HUES6 (cell line): ENCODE results near the gene ANKRD6.

ENCODE experiments used
- H3K27ac ChIP-seq: 2 replicates; pipeline ENCODE4 v1.7.0; 2013; ENCODE audit warnings: low read depth, mild to moderate bottlenecking, low read length, inconsistent platforms
- H3K27me3 ChIP-seq: 2 replicates; pipeline ENCODE4 v1.6.1; 2013; ENCODE audit warnings: low read length; ENCODE audit not compliant: control insufficient read depth, insufficient read depth
- H3K36me3 ChIP-seq: 2 replicates; pipeline ENCODE4 v1.6.1; 2013; ENCODE audit warnings: low read length; ENCODE audit not compliant: control insufficient read depth, insufficient read depth
- H3K4me1 ChIP-seq: 2 replicates; pipeline ENCODE4 v1.6.1; 2013; ENCODE audit warnings: low read length; ENCODE audit not compliant: control insufficient read depth, insufficient read depth
- H3K4me3 ChIP-seq: 2 replicates; pipeline ENCODE4 v1.5.1; 2013; ENCODE audit warnings: low read depth, low read length
- H3K9ac ChIP-seq: one replicate; pipeline ENCODE4 v1.6.1; 2013; ENCODE audit warnings: mild to moderate bottlenecking, low read length
- H3K9me3 ChIP-seq: 2 replicates; pipeline ENCODE4 v1.6.1; 2013; ENCODE audit warnings: low read depth, low read length; ENCODE audit not compliant: control insufficient read depth, insufficient read depth

Gene ANKRD6

DNA sequence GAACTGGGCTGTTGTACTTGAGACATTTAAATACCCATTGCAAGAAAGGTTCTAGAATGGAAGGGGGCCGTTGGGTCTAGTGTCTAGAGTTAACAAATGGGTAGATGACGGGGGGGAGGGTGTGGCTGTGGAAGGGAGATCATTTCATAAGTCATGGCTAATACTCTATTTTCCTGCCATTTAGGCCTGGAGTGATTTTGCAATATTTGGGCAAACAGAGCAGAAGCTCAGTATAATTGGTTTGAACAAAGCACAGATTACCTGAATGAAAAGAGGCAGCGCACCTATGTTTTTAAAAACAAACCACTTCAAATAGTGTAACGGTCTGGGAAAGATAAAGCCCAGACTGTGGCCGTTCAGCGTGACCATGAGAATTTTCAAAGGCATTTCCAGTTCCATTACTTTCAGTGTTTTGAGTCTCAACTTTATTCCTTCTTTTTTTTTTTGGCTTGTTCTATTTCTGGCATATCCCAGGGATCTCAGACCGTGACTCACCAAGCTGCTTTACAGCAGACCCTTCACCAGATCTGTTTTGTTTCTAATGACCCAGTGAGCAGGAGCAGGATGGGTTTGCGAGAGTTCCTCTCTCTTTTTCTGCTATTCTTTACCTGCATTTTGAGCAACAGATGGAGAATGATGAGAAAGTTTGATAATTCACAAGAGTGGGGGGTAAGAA lies 131.9 kb downstream of the ANKRD6 start:
- H3K4me3 ChIP-seq, result no peak overlapping the region
- H3K27me3 ChIP-seq, result no peaks in the 10 kb centered on the region
- H3K9ac ChIP-seq, result no peak overlapping the region
- no peaks in the 10 kb centered on the region for H3K36me3 ChIP-seq
- H3K9me3 ChIP-seq, result no peaks in the 10 kb centered on the region
- H3K4me1 ChIP-seq, result peaks cover 12% of the 10 kb centered on the region
- no peak overlapping the region for H3K27ac ChIP-seq

DNA sequence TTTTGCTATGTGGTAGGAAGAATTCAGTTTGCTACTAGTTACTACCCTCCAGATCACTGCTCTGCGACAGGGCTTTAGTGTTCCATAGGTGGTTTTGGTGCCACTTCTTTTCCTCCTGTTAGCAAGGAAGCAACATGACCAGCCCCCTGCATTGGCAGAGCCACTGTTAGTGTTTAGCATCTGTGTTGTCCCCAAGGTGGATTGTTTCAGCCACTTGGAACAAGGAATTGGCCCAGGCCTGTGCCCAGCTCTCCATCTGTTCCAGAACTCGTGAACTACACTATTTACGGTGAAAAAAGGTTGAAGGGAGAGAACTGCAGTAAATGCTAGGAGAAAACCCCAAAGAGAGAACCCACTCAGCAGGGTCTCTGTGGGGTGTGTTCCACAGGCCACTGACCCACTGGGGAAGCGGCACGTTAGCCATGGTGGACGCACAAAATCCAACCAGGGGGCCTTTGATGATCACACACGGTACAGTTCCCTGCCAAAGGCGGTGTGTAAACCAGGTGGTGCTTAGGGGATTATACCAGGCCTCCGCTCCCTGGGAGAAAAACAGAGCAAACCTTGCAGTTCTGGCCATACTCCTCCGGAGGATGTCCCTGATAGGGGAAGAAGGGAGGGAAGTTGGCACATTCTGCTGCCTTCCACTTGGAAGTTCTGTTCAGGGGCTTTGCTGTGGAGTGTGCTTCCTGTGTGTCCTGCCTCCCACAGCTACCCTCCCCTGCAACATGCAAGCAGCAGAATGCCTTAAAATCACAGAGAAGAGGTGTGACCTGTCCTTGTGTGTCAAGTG lies 133.3 kb downstream of the ANKRD6 start:
- Histone ChIP-seq H3K4me3 (no peak overlapping the region), H3K9ac (no peak overlapping the region), H3K27ac (no peak overlapping the region), H3K9me3 (no peaks in the 10 kb centered on the region), H3K4me1 (peaks cover 12% of the 10 kb centered on the region), H3K36me3 (no peaks in the 10 kb centered on the region), H3K27me3 (no peaks in the 10 kb centered on the region)

DNA sequence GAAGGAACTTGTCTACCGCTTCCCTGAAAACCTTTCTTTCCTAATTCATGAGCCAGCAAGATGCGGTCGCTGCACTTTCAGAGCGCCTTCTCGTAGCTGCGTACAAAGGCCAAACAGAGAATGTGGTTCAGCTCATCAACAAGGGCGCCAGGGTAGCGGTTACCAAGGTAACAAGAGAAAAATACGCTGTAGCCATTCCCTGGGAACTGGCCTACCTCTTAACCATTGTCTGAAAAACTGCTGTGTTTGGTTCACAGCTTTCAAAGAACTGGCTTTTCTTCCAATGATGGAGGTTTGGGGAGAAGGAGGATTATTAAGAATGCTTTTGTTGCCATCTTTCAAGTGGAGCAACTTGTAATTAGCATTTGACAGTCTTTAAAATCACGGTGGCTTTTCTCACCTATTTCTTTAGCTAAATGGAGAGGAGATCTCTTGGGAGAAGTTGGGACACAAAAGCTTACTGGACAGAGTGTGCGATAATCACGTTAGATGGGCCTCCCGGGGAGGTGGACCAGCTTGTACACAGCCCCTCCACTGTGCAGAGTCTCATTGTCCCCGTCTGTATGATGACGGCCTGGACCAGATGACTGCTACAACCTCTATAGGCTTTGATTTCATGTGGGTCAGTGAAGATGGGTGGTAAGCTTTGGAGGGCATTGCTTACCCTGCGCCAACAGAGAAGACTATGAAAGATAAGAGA lies 134.1 kb downstream of the ANKRD6 start:
- H3K4me3 ChIP-seq, result no peak overlapping the region
- H3K9me3 ChIP-seq, result no peaks in the 10 kb centered on the region
- no peaks in the 10 kb centered on the region for H3K27me3 ChIP-seq
- no peaks in the 10 kb centered on the region for H3K36me3 ChIP-seq
- peaks cover 8% of the 10 kb centered on the region for H3K4me1 ChIP-seq
- H3K9ac ChIP-seq, result no peak overlapping the region
- H3K27ac ChIP-seq, result no peak overlapping the region

DNA sequence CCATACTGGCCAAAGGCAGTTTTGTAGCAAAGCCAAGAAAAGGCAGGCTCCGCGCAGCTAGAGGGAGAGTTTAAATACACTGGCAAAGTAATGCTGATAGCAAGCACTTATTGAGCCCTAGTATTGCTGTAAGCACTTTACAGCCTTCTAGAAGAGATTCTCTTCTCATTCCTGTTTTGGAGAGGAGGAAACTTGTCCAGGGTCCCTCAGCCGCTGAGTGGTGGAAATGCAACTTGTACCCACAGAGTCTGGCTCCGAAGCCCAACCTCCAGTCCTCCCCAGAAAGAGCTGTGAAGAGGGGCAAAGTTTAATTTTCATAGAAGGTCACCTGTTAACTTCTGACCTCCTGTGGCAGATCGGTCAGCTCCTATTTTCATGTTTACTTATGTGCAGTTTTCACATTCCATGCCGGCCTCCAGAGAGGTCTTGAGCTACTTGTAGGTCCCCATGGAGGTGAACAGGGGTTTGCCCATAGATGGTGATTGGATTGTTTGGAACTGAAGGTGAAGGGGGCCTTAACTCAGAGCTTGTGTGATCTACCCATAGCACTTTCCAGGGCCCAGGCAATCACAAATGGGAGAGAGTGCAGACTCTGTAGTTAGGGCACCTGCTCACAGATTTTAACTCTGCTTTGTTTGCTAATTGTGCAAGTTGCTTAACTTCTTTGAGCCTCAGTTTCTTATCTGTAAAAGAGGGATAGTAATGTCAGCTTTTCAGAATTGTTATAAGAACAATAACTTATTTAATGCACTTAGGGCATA lies 134.9 kb downstream of the ANKRD6 start:
- no peaks in the 10 kb centered on the region for H3K27me3 ChIP-seq
- no peak overlapping the region for H3K4me3 ChIP-seq
- no peaks in the 10 kb centered on the region for H3K9me3 ChIP-seq
- peaks cover under 1% of the 10 kb centered on the region; the same call in 1 of the 2 replicates for H3K4me1 ChIP-seq
- no peaks in the 10 kb centered on the region for H3K36me3 ChIP-seq
- H3K27ac ChIP-seq, result no peak overlapping the region
- no peak overlapping the region for H3K9ac ChIP-seq

DNA sequence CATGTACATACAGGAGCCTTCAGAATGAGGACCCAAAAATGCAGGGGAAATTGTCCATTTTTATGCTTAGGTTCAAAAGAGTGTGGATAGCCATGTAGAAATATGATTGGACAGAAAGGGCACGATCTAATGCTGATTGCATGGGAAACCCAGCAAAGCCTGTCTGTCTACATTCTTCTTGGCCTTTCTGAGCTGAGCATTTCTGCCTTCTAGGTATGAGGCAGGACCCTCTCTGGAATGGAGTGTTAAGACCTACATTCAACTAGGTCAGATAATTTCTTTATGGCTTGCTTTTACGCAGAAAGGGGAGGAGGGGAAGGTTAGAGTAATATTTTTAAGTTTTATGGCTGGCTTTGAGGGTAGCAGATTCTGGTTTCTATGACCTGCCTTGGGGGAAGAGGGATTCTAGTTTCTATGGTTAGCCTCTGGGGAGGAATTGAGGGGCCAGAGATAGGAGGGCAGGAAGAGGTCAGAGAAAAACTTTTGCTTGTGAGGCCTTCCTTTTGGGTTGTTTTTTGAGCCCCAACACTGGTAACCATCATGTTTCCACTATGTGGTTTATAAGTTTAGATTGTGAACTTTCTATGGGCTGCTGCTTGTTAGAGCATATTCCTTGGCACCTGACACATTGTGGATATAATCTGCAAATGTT lies 142.1 kb downstream of the ANKRD6 start:
- Histone ChIP-seq H3K27me3 (no peaks in the 10 kb centered on the region), H3K4me1 (no peaks in the 10 kb centered on the region), H3K27ac (no peak overlapping the region), H3K36me3 (no peaks in the 10 kb centered on the region), H3K9me3 (no peaks in the 10 kb centered on the region), H3K9ac (no peak overlapping the region), H3K4me3 (no peak overlapping the region)

DNA sequence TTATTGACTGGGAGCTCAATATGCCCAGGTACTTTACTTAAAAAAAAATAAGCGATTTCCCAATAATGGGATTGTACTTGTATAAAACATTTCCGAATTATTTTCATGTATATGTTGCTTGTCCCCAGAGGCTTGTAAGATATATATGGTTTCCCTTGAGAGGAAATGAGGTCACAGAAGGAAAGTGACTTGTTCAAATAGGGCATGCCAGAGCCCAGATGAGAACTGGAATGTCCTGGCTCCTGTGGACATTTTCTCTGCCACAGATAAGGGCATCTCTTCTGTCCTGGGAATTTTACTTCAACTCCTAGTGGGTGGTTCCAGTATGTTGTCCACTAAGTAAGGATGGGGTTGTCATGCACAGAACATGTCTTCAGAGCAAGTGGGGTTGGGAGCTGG lies 142.6 kb downstream of the ANKRD6 start:
- Histone ChIP-seq H3K36me3 (no peaks in the 10 kb centered on the region), H3K27me3 (no peaks in the 10 kb centered on the region), H3K9ac (no peak overlapping the region), H3K4me1 (no peaks in the 10 kb centered on the region), H3K4me3 (no peak overlapping the region), H3K27ac (no peak overlapping the region), H3K9me3 (no peaks in the 10 kb centered on the region)

DNA sequence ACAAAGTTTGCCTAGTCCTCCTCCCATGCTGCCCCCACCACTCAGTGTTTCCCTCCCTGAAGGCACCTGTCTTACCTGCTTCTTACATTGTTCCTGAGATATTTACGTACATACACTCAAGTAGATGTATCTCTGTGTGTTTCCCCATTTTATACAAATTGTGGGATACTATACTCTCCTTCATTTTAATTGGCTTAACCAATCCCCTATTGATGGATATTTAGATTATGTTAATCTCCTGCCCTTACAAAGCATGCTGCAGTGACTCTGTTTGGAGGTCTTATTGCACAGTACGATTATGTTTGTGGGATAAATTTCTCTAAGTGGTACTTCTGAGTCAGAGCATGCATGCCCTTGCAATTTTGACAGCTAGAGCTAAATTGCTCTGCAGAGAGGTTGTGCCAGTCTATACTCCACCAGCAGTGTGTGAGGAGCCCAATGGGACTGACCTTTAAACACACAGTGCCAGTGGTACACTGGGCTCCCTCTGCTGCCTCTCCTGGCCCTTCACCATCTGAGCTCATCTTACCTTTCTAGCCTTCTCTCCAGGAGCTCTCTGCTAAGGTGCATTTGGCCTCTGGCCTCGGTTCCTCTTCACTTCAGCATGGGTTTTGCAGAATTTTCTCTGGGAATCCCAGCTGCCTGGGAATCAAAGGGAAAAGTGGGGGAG lies 148.2 kb downstream of the ANKRD6 start:
- Histone ChIP-seq H3K27me3 (no peaks in the 10 kb centered on the region), H3K9me3 (no peaks in the 10 kb centered on the region), H3K36me3 (no peaks in the 10 kb centered on the region), H3K9ac (no peak overlapping the region), H3K4me1 (no peaks in the 10 kb centered on the region; the same call in 1 of the 2 replicates), H3K27ac (no peak overlapping the region), H3K4me3 (no peak overlapping the region)

DNA sequence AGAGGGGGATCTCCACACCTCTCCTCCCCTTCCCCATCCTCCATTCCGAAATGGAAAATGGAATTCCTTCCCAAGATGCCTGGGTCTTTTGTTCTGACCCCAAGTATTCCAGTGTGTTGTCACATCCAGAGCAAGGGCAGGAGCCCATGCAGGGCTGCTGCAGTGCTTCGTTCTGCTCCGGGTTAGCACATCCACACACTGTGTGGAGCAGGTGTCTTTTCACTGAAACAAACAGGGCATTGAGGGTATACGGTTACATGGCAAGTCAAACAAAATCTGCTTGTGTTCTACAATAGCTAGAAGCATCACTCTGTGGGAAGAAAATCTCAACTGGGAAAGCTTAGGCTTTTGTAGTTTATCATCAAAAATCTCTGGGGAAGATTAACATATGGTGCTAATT lies 148.7 kb downstream of the ANKRD6 start:
- Histone ChIP-seq H3K27ac (no peak overlapping the region), H3K9me3 (no peaks in the 10 kb centered on the region), H3K4me1 (no peaks in the 10 kb centered on the region; the same call in 1 of the 2 replicates), H3K27me3 (no peaks in the 10 kb centered on the region), H3K9ac (no peak overlapping the region), H3K4me3 (no peak overlapping the region), H3K36me3 (no peaks in the 10 kb centered on the region)

DNA sequence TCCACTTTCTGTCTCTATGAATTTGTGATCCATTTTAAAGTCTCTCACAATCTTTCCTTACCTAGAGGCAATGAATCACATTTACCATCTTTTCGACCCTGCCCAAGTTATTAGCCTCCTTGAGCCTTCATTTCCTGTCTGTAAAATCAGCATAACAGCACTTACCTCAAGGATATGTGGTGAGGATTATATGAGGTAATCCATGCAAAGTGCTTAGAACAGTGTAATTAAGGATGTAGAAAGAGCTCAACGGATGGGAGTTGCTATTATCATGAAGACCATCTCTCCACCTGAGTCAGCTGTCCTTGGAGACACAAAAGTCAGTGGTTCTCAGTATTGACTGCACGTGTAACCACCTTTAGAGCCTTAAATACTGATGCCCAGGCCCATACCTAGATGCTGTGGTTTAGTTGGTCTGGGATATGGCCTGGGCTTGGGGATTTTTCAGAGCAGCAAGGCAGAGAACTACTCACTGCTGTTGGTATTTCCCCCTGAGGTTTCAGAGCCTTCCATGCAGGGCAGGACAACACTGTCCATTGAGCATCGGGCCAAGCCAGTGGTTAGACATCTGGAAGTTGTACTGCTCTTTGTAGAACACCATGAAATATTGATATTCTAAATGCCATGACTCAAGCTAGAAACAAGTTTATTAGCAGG lies 149.8 kb downstream of the ANKRD6 start:
- H3K27me3 ChIP-seq, result no peaks in the 10 kb centered on the region
- no peaks in the 10 kb centered on the region for H3K9me3 ChIP-seq
- H3K4me1 ChIP-seq, result no peaks in the 10 kb centered on the region; the same call in 1 of the 2 replicates
- no peak overlapping the region for H3K9ac ChIP-seq
- H3K4me3 ChIP-seq, result no peak overlapping the region
- H3K36me3 ChIP-seq, result no peaks in the 10 kb centered on the region
- H3K27ac ChIP-seq, result no peak overlapping the region
